Neural progenitor cell (in vitro differentiated cells): ENCODE measurements around the gene POLR3G. TPM values are rescaled to one million over a fixed set of nuclear protein-coding genes. Genes with fewer than 3 reads are reported as not detected.

Source experiments
- DNase-seq: peaks from one replicate; pipeline ENCODE4 v3.0.0-alpha.2; 2016; ENCODE audit warnings: low spot score
- H2AFZ ChIP-seq: fragments of 200-600 bp; sonication (generic); replicated peaks from 2 replicates; pipeline ENCODE4 v1.6.1; 2016; ENCODE audit warnings: antibody characterized with exemption
- H3F3A ChIP-seq: fragments of 200-600 bp; sonication (generic); 2 replicates; pipeline ENCODE4 v1.6.1; 2016; ENCODE audit warnings: antibody characterized with exemption, low read depth
- H3K27ac ChIP-seq: fragments of 200-600 bp; sonication (generic); 2 replicates; pipeline ENCODE4 v1.5.1; 2016; ENCODE audit warnings: mild to moderate bottlenecking
- H3K27me3 ChIP-seq: fragments of 200-600 bp; sonication (generic); 2 replicates; pipeline ENCODE4 v1.6.1; 2016; ENCODE audit warnings: mild to moderate bottlenecking, moderate library complexity
- H3K36me3 ChIP-seq: fragments of 200-600 bp; sonication (generic); 2 replicates; pipeline ENCODE4 v1.5.1; 2016
- H3K4me1 ChIP-seq: fragments of 200-600 bp; sonication (generic); 2 replicates; pipeline ENCODE4 v1.6.1; 2016; ENCODE audit warnings: mixed run types
- H3K4me2 ChIP-seq: fragments of 200-600 bp; sonication (generic); 2 replicates; pipeline ENCODE4 v1.6.1; 2016
- H3K4me3 ChIP-seq: fragments of 200-600 bp; sonication (generic); 2 replicates; pipeline ENCODE4 v1.5.1; 2016
- H3K79me2 ChIP-seq: fragments of 200-600 bp; sonication (generic); 2 replicates; pipeline ENCODE4 v1.6.1; 2016; ENCODE audit warnings: low read depth
- H3K9ac ChIP-seq: fragments of 200-600 bp; sonication (generic); 2 replicates; pipeline ENCODE4 v1.6.1; 2016
- H3K9me3 ChIP-seq: fragments of 200-600 bp; sonication (generic); 2 replicates; pipeline ENCODE4 v1.5.1; 2016; ENCODE audit warnings: low read depth
- H4K20me1 ChIP-seq: fragments of 200-600 bp; sonication (generic); 2 replicates; pipeline ENCODE4 v1.6.1; 2016; ENCODE audit warnings: low read depth
- H3K27ac Mint-ChIP-seq: 3 replicates; pipeline ENCODE4 v1.8.0; 2021; ENCODE audit warnings: mixed read lengths
- H3K27me3 Mint-ChIP-seq: 2 replicates; pipeline ENCODE4 v1.8.0; 2022; ENCODE audit warnings: low read depth, mild to moderate bottlenecking, inconsistent platforms, moderate library complexity, mixed read lengths; ENCODE audit not compliant: insufficient read depth
- H3K36me3 Mint-ChIP-seq: 3 replicates; pipeline ENCODE4 v1.8.0; 2021; ENCODE audit warnings: mixed read lengths
- H3K4me1 Mint-ChIP-seq: 3 replicates; pipeline ENCODE4 v1.8.0; 2021; ENCODE audit warnings: mixed read lengths
- H3K4me3 Mint-ChIP-seq: 3 replicates; pipeline ENCODE4 v1.8.0; 2021; ENCODE audit warnings: mild to moderate bottlenecking, moderate library complexity, mixed read lengths
- H3K9me3 Mint-ChIP-seq: 3 replicates; pipeline ENCODE4 v1.8.0; 2020; ENCODE audit warnings: mixed read lengths
- EZH2 ChIP-seq: fragments of 200-600 bp; sonication (generic); IDR thresholded peaks from 2 replicates; pipeline ENCODE4 v1.6.1; 2017; ENCODE audit warnings: antibody characterized with exemption, mild to moderate bottlenecking, moderate library complexity
- EZH2phosphoT487 ChIP-seq: fragments of 200-600 bp; sonication (generic); IDR thresholded peaks from 2 replicates; pipeline ENCODE4 v1.6.1; 2017; ENCODE audit warnings: antibody characterized with exemption
- total RNA-seq: library from RNA; depleted of rRNA; stranded (reverse); fragments of >200 nt; gene quantifications from 2 replicates; pipeline ENCODE4 v1.2.3, GENCODE V29; 2015; ENCODE audit warnings: low replicate concordance
- TF ChIP-seq, protein P1 (sequence below): fragments of 200-600 bp; sonication (generic); IDR thresholded peaks from 2 replicates; pipeline ENCODE4 v1.5.1; 2017; ENCODE audit warnings: antibody characterized with exemption, mild to moderate bottlenecking

Gene POLR3G
- total RNA-seq, 1 donor from 2014 or later, result 8.4 TPM

DNA sequence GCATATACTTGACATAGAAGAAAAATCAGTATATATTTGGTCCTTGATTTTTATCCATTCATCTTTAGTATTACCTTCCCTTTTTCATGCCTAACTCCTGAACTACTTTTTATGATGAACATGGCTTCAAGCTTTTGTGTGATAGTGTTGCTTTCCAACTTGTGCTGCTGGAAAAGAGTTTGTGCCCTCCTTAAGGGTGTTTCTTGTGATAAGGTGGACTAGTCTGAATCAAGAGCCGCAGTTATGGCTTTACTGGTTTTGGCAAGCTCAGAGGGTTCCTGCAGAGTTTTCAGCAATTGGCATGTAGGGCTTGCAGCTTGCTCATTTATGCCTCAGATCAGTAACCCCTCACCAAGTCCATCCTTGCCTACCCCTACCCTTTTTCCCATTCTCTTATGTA lies 20.5 kb downstream of the POLR3G start:
- DNase-seq, result no peak
- Histone ChIP-seq H3K4me3 (no peak overlapping the region), H3K9ac (no peak overlapping the region), H4K20me1 (no peaks in the 10 kb centered on the region), H3K4me1 (no peaks in the 10 kb centered on the region), H3K27ac (no peak overlapping the region), H3K9me3 (no peaks in the 10 kb centered on the region), H2AFZ (no peak overlapping the region), H3F3A (no peaks in the 10 kb centered on the region), H3K4me2 (no peak overlapping the region), H3K36me3 (no peaks in the 10 kb centered on the region), H3K79me2 (no peaks in the 10 kb centered on the region), H3K27me3 (no peaks in the 10 kb centered on the region)
- Mint-ChIP-seq H3K4me3 (no peak overlapping the region), H3K27ac (no peak overlapping the region), H3K36me3 (peaks cover 4% of the 10 kb centered on the region), H3K9me3 (no peaks in the 10 kb centered on the region), H3K4me1 (no peaks in the 10 kb centered on the region), H3K27me3 (no peaks in the 10 kb centered on the region)
- TF ChIP-seq, protein P1, sequence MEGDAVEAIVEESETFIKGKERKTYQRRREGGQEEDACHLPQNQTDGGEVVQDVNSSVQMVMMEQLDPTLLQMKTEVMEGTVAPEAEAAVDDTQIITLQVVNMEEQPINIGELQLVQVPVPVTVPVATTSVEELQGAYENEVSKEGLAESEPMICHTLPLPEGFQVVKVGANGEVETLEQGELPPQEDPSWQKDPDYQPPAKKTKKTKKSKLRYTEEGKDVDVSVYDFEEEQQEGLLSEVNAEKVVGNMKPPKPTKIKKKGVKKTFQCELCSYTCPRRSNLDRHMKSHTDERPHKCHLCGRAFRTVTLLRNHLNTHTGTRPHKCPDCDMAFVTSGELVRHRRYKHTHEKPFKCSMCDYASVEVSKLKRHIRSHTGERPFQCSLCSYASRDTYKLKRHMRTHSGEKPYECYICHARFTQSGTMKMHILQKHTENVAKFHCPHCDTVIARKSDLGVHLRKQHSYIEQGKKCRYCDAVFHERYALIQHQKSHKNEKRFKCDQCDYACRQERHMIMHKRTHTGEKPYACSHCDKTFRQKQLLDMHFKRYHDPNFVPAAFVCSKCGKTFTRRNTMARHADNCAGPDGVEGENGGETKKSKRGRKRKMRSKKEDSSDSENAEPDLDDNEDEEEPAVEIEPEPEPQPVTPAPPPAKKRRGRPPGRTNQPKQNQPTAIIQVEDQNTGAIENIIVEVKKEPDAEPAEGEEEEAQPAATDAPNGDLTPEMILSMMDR, result no peak
- TF ChIP-seq EZH2 (no peak), EZH2phosphoT487 (no peak)

DNA sequence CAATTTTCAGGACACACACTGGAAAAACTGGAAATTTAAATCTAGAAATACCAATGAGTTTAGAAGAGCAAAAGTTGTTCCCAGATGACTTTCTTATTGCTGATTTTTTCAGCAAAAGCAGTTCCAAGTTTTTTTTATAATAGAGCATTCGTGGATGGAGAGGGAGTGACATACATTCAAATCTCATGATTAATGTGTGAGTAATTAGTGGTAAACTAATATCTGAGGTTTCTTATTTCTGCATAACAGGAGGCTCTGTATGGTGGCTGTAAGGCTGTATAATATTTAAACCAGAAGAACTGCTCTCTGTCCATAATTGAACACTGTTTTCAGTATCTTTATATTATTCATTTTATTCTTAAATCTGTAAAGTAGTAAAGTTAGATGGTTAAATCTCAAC lies 28.9 kb downstream of the POLR3G start:
- no peak overlapping the region for H3K27ac ChIP-seq
- no peak overlapping the region for H3K27ac Mint-ChIP-seq
- H3K4me3 ChIP-seq, result no peak overlapping the region
- no peak overlapping the region for H3K9ac ChIP-seq
- H3K36me3 ChIP-seq, result no peaks in the 10 kb centered on the region
- no peaks in the 10 kb centered on the region for H3K27me3 Mint-ChIP-seq
- no peak overlapping the region for H3K4me3 Mint-ChIP-seq
- H3K36me3 Mint-ChIP-seq, result no peaks in the 10 kb centered on the region
- H3K4me1 ChIP-seq, result no peaks in the 10 kb centered on the region
- no peaks in the 10 kb centered on the region for H3K79me2 ChIP-seq
- DNase-seq, result no peak
- H3F3A ChIP-seq, result no peaks in the 10 kb centered on the region
- H3K9me3 ChIP-seq, result no peaks in the 10 kb centered on the region
- no peaks in the 10 kb centered on the region for H3K27me3 ChIP-seq
- no peaks in the 10 kb centered on the region for H3K4me1 Mint-ChIP-seq
- H2AFZ ChIP-seq, result no peak overlapping the region
- H3K4me2 ChIP-seq, result no peak overlapping the region
- H3K9me3 Mint-ChIP-seq, result no peaks in the 10 kb centered on the region
- H4K20me1 ChIP-seq, result no peaks in the 10 kb centered on the region
- TF ChIP-seq, protein P1, result no peak
- TF ChIP-seq EZH2phosphoT487 (no peak), EZH2 (no peak)

DNA sequence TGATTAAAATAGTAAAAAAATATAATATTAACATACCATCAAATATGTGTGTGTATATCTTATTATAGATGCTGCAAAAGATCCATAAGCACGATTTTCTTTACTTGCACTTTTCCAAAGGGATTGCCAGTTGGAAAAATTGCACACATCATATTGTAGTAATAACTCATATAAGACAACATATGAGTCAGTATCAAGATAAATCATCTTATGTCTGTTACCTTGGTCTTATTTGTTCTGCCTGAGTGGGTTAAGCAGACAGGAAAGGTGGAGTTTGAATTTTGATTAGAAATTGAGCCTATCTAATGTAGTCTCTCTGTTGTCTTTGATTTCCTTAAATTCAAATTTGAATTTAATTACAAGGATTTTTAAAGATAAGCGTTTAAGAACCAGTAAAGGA lies 30.1 kb downstream of the POLR3G start:
- Histone ChIP-seq H3F3A (no peaks in the 10 kb centered on the region), H3K9ac (no peak overlapping the region), H3K4me3 (no peak overlapping the region), H2AFZ (no peak overlapping the region), H3K79me2 (no peaks in the 10 kb centered on the region), H3K4me2 (no peak overlapping the region), H3K27me3 (no peaks in the 10 kb centered on the region), H3K4me1 (no peaks in the 10 kb centered on the region), H3K9me3 (no peaks in the 10 kb centered on the region), H3K36me3 (no peaks in the 10 kb centered on the region), H4K20me1 (no peaks in the 10 kb centered on the region), H3K27ac (no peak overlapping the region)
- TF ChIP-seq EZH2 (no peak), EZH2phosphoT487 (no peak)
- TF ChIP-seq, protein P1, result no peak
- H3K9me3 Mint-ChIP-seq, result no peaks in the 10 kb centered on the region
- H3K36me3 Mint-ChIP-seq, result no peaks in the 10 kb centered on the region
- no peak for DNase-seq
- no peak overlapping the region for H3K4me3 Mint-ChIP-seq
- H3K27me3 Mint-ChIP-seq, result no peaks in the 10 kb centered on the region
- no peaks in the 10 kb centered on the region for H3K4me1 Mint-ChIP-seq
- no peak overlapping the region for H3K27ac Mint-ChIP-seq

DNA sequence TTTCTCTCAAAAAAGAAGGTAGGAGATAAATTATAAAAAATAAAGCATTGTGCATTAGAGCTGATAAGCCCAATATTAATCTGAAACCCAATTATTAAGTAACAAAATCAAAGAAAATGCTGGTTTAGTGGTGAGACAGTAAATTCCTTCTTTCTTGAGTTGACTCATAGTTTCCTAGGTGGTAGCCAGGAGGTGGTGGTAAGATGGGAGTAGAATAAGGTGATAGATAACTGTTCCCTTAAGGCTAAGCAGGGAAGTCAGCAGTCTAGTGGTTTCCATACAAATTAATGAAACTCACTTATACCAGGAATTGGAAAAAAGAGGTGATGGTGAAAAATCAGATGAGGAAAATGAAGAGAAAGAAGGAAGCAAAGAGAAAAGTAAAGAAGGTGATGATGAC lies 31.6 kb downstream of the POLR3G start:
- TF ChIP-seq, protein P1, result no peak
- TF ChIP-seq EZH2, result no peak
- no peak for TF ChIP-seq EZH2phosphoT487
- no peaks in the 10 kb centered on the region for H4K20me1 ChIP-seq
- Mint-ChIP-seq H3K36me3 (no peaks in the 10 kb centered on the region), H3K4me3 (no peak overlapping the region), H3K4me1 (no peaks in the 10 kb centered on the region), H3K27ac (no peak overlapping the region), H3K27me3 (no peaks in the 10 kb centered on the region), H3K9me3 (no peaks in the 10 kb centered on the region)
- H3K79me2 ChIP-seq, result no peaks in the 10 kb centered on the region
- no peak overlapping the region for H3K9ac ChIP-seq
- H3F3A ChIP-seq, result no peaks in the 10 kb centered on the region
- no peak overlapping the region for H3K27ac ChIP-seq
- H3K4me1 ChIP-seq, result no peaks in the 10 kb centered on the region
- H3K4me2 ChIP-seq, result no peak overlapping the region
- no peak overlapping the region for H3K4me3 ChIP-seq
- no peaks in the 10 kb centered on the region for H3K27me3 ChIP-seq
- no peak overlapping the region for H2AFZ ChIP-seq
- no peaks in the 10 kb centered on the region for H3K36me3 ChIP-seq
- no peak for DNase-seq
- no peaks in the 10 kb centered on the region for H3K9me3 ChIP-seq
